DND-41 (cell line): Measurements from ENCODE around the gene STX1A.

Experiments
- EZH2 ChIP-seq: IDR thresholded peaks from 3 replicates; pipeline ENCODE4 v1.6.1; 2012; ENCODE audit warnings: borderline replicate concordance, low read depth, mild to moderate bottlenecking, moderate library complexity, low read length, inconsistent platforms; ENCODE audit not compliant: severe bottlenecking
- TF ChIP-seq, protein P1 (sequence below): IDR thresholded peaks from 2 replicates; pipeline ENCODE4 v1.5.1; 2012; ENCODE audit warnings: borderline replicate concordance, low read length, moderate library complexity, mild to moderate bottlenecking; ENCODE audit not compliant: poor library complexity, severe bottlenecking; ENCODE audit errors: extremely low read depth

DNA sequence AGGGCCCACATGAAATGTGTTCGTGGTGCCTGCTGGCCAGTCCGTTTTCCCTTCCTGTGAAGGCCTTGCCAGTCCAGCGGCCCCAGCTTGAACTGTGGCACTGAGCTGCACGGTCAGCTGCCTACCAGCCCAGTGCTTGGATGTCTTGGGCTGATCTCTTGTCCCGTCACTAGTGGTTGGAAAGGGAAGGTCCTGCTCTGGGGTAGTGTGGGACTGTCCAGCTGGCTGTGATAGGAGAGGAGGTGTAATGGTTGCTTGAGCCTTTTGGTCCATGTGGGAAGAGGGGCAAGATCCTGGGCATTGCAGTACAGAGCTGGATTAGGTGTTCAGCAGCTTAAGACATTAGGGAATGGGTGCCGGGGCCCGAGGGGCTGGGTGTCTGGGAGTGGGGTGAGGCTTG is 21.1 kb downstream of the STX1A start:
- TF ChIP-seq, protein P1, sequence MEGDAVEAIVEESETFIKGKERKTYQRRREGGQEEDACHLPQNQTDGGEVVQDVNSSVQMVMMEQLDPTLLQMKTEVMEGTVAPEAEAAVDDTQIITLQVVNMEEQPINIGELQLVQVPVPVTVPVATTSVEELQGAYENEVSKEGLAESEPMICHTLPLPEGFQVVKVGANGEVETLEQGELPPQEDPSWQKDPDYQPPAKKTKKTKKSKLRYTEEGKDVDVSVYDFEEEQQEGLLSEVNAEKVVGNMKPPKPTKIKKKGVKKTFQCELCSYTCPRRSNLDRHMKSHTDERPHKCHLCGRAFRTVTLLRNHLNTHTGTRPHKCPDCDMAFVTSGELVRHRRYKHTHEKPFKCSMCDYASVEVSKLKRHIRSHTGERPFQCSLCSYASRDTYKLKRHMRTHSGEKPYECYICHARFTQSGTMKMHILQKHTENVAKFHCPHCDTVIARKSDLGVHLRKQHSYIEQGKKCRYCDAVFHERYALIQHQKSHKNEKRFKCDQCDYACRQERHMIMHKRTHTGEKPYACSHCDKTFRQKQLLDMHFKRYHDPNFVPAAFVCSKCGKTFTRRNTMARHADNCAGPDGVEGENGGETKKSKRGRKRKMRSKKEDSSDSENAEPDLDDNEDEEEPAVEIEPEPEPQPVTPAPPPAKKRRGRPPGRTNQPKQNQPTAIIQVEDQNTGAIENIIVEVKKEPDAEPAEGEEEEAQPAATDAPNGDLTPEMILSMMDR: no peak
- TF ChIP-seq EZH2: no peak
